ENCODE results near the gene GPR15LG.

GRCh38 chr10:84212014-84212413 is 38.4 kb downstream of the GPR15LG start:
- no peak for TF ChIP-seq POLR2A (IDR thresholded peaks at IDR 0.05)
- TF ChIP-seq CTCF (IDR thresholded peaks at IDR 0.05) = no peak
